GM21423 (cell line): ENCODE measurements around the gene PIBF1.
A peak's percentile ranks its signal among the peaks of the same experiment; 100 is the strongest.
"Not testable (repeated sequence)": the region's sequence is repeated elsewhere in the genome, so short reads cannot be mapped to it uniquely, and the experiment has no call there.

ENCODE experiments used
- ATAC-seq: cut with Tn5 transposase; IDR thresholded peaks from one replicate; pipeline ENCODE4 v1.9.1; 2021; ENCODE audit warnings: mild to moderate bottlenecking, moderate library complexity; ENCODE audit not compliant: unreplicated experiment

The PIBF1 gene

GRCh38 chr13:72891423-72891822 lies 109.5 kb downstream of the PIBF1 start:
- ATAC-seq, result no peak

GRCh38 chr13:72896869-72897268 lies 114.9 kb downstream of the PIBF1 start:
- no peak for ATAC-seq

GRCh38 chr13:72901546-72901945 lies 119.6 kb downstream of the PIBF1 start:
- ATAC-seq, result not testable (repeated sequence)

- no peak for ATAC-seq
Measured at GRCh38 chr13:72908416-72908815, 126.5 kb downstream of the PIBF1 start.

- ATAC-seq, result no peak
Measured at GRCh38 chr13:72911981-72912380, 130.0 kb downstream of the PIBF1 start.

GRCh38 chr13:72920097-72920496 lies 138.2 kb downstream of the PIBF1 start:
- ATAC-seq, result no peak

GRCh38 chr13:72931311-72931710 lies 149.4 kb downstream of the PIBF1 start:
- ATAC-seq, result no peak

GRCh38 chr13:72932250-72932649 lies 150.3 kb downstream of the PIBF1 start:
- ATAC-seq, result no peak

- ATAC-seq, result not testable (repeated sequence)
Measured at GRCh38 chr13:72946267-72946666, 164.3 kb downstream of the PIBF1 start.

GRCh38 chr13:72952529-72953141 lies 170.7 kb downstream of the PIBF1 start:
- no peak for ATAC-seq

GRCh38 chr13:72953391-72953965 lies 171.5 kb downstream of the PIBF1 start:
- no peak for ATAC-seq

- no peak for ATAC-seq
Measured at GRCh38 chr13:72959643-72960042, 177.7 kb downstream of the PIBF1 start.

- no peak for ATAC-seq
Measured at GRCh38 chr13:72960114-72960513, 178.2 kb downstream of the PIBF1 start.

- ATAC-seq, result no peak
Measured at GRCh38 chr13:72960541-72960940, 178.6 kb downstream of the PIBF1 start.

GRCh38 chr13:72963762-72964161 lies 181.8 kb downstream of the PIBF1 start:
- peak; percentile 81 for ATAC-seq

- ATAC-seq, result no peak
Measured at GRCh38 chr13:72970301-72970880, 188.5 kb downstream of the PIBF1 start.

- no peak for ATAC-seq
Measured at GRCh38 chr13:72970956-72971355, 189.0 kb downstream of the PIBF1 start.

- no peak for ATAC-seq
Measured at GRCh38 chr13:72973234-72973633, 191.3 kb downstream of the PIBF1 start.

GRCh38 chr13:72983085-72983768 lies 201.3 kb downstream of the PIBF1 start:
- ATAC-seq, result no peak

- ATAC-seq, result no peak
Measured at GRCh38 chr13:72985610-72986009, 203.7 kb downstream of the PIBF1 start.

- ATAC-seq, result no peak
Measured at GRCh38 chr13:72986197-72986596, 204.3 kb downstream of the PIBF1 start.

GRCh38 chr13:72990953-72991352 lies 209.0 kb downstream of the PIBF1 start:
- no peak for ATAC-seq
